NCI-H1092 treated with DMSO at 0.1 percent for 48 hours (cell line): ENCODE measurements around the gene SORCS2.

Source experiments
- DNase-seq: peaks from one replicate; lab custom pipeline; 2025; lab: John Stamatoyannopoulos, UW

SORCS2 gene

DNA sequence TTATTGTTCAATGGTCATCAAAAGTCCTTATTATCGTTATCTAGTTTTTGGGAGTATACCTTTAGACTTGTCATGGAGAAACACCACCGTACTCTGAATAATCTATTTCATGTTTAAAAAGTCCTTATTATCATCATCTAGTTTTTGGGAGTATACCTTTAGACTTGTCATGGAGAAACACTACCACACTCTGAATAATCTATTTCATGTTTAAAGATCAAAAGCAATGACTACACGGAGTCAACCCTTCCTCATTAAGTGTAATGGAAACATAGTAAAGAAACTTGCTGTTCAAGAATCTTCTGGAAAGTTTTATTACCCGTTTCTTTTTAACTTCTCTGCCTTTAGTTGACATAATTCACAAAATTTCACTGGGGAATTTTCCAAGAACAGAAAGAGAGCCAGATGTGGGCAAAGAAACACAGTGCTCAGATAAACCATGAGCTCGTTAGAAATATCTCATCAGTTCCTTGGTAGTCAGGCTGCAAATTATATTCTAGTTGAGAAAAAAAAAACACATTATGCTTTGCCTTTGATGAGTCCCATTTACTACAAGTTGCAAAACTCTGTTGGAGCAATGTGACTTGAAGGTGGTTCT lies 588.5 kb downstream of the SORCS2 start:
- DNase-seq = no peak

DNA sequence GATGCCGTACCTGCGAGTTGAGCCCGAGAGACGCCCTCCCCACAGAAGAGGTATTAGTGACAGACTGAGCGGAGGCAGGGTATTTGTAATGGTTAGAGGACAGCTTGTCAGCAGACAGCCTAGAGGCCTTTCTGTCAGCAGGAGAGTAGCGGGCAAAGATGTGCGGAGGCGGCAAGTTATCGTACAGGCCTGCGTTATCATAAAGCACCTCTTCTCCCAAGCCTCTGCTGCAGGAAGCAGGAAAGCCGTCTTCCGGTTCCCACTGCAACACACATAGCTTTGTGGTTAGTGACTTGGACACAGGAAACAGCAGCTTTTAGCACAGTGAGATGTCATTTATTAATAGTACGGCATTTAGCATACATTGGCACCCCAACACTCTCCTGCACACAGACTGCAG lies 589.0 kb downstream of the SORCS2 start:
- no peak for DNase-seq

DNA sequence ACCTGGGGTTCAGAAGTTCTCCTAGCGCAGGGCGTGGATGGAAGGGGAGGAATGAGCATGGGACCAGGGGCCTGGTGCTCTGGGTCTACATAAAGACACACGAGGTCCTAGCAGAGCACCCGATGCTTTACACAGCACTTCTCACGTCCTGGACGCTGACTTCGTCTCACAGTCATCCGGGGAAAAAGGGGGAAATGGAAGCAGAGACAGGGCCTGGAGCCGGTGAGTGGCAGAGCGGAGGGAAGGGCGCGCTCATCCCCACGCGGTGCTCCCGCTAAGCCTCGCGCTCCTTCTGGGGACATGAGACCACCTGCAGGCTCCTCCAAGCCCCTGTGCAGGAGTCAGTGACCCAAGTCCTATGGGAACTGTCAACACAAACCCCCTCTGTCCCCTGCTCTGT lies 589.7 kb downstream of the SORCS2 start:
- no peak for DNase-seq

DNA sequence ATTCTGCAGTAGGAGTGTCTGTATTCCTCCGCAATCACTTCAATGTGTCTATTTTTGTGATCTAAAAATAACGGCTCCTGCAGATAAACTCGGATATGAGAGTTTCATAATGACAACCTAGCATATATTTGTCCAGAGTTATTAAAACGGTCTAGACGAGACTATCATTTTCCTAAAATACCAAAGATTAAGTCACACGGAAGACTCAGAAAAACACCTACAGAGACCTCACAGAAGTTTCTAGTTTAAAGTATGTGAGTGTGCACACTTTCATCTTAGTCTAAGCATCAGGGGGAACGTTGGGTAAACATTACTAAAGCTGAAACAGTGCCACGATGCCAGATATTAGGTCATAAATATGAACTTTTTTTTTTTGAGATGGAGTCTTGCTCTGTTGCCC lies 590.4 kb downstream of the SORCS2 start:
- DNase-seq = no peak

DNA sequence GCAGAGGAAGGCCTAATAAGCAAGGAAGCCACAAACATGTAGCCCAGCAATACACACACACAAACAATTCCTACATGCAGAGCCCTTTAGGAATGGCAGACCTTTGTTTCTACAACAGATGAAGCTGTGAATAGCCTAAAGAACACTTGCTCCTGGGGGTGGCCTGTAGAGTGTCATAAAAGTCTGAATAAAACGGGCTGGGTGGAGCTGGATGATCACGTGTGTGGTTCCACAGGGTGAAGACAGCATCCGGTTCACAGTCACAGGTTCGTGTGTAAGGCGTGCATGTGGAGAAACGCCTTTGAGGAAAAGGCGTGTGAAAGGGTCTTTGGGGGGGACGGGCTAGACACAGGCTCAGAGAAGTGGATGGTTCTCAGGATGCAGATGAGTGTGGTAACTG lies 591.2 kb downstream of the SORCS2 start:
- DNase-seq = no peak

DNA sequence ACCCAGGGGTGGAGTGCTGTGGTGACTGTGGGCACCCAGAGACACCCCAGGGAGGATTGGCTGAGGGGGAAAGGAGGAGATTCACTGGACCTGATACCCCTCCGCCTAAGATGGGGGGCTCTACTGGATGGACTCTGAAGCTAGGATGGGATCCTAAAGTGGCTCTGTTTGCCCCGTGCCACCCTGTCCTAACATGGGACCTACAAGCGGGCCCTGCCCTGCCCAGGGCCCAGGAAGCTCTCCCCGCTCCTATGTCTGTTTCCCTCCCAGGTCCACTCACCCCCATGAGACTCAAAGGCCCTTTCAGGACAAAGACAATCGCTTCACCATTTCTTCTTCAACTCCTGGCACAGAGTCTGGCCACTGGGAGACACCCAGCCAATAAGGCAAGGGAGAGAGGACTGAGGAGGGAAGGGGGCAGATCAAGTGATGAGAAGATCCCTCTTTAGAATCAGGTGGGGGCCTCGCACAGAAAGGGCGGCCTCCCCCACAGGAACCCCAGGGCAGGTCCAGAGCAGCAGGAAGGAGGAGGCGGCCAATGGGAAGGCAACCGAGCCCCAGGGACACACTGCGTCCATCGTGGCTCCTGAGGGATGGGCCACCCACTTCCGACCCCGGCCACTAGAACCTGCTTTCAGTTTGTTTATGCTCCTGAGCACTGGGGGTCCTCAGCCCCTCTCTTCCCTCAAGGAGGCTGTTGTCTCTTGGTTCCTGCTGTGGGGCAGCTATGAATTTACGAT lies 592.0 kb downstream of the SORCS2 start:
- no peak for DNase-seq

DNA sequence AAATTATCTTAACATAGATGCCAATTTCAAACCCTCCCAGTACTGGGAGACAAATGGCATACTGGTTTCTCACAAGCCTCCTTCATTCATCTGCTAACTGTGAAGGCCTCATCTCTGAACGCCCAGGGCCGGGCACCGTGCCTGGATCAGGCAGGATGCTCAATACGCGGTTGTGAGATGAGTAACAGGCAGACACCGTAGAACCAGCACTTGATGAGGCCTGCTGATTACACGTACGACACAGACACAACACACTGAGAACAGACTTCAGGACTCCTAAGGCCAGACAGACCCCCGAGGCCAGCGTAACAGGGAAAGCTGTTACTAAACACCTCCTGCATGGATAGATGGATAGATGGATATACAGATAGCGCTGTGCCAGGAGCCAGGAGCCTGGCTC lies 592.7 kb downstream of the SORCS2 start:
- no peak for DNase-seq

DNA sequence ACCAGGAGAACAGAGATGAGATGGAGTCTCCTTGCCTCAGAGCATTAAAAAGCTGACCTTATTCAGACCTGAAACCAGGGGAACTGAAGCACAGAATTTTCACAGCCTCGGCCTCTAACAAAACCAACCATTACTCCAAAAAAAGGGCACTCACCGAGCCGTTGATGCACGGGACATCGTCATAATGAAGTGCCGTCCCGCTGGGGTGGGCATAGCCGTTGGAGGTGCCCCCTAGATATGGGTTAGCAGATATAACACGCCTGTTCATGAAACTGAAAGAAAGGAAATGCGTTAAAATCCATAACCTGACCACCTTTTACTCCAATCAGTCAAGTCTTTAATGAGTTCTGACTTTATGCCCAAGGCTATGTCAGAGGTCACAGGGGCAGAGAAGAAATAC lies 593.7 kb downstream of the SORCS2 start:
- no peak for DNase-seq

DNA sequence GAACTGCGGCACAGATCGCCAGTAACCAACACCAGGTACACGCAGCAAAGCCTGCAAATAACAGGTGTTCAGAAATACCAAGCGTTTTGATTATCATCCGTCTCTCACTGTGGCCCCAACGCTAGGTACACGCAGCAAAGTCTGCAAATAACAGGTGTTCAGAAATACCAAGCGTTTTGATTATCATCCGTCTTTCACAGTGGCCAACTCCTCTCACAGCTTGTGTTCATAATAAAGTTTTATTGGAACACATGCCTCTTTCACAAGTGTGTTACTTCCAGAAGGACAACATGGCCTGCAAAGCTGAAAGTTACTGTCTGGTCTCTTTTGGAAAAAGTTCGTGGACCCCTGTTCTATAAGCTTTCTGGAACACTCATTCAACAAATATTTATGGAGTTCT lies 594.2 kb downstream of the SORCS2 start:
- DNase-seq = no peak

DNA sequence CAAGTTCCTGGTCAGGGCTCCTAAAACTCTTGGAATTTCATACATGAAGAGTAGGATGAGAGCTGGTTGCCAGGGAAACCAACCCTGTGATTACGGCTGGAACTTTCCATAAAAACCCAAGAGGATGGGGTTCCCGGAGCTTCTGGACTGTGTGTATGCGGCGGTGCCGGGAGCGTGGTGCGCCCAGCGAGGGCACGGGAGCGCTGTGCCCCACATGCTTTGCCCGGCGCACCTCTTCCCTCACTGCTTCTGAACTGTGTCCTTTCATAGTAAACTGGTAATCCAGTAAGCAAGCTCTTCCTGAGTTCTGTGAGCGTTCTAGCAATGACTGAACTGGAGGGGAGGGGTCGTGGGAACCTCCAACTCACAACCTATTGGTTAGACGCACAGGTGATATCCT lies 594.7 kb downstream of the SORCS2 start:
- no peak for DNase-seq

DNA sequence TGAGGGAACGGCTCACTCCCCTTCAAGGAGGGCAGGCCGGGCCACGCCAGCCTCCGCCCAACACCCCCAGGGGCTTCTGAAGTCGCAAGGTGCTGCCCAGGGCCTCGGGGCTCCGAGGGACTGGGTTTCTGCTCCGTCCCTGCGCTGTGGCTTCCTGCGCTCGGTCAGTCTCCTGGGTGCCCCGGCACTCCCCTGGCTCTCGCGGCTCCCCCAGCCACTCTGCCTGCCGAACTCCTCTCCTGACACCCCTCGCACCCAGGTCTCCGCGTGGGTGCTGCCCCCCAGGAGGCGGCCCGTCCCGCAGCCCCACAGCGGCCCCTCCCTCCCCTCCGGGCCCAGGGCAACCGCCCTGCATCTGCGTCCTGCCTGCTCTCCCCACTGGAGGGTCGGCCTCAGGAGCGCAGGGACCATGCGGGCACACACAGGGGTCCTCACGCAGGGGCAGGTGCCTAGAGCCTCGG lies 595.4 kb downstream of the SORCS2 start:
- no peak for DNase-seq

DNA sequence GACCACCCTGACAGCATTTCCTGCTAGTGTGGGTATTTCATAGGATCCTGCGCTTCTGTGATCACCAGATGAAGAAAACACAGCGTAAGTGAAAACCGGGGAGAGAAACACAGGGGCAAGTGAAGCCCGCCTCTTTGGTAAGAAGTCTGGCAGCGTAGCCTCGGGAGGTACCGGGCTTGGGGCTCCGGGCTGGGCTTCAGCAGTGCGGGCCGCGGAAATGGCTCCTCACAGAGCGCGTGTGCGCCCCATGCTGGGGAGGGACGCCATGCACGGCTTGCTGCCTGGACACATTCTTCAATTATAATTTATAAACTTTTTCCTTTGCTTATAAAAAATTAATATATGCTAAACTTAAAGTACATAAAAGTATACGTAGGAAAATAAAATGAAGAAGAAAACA lies 595.9 kb downstream of the SORCS2 start:
- DNase-seq = no peak

DNA sequence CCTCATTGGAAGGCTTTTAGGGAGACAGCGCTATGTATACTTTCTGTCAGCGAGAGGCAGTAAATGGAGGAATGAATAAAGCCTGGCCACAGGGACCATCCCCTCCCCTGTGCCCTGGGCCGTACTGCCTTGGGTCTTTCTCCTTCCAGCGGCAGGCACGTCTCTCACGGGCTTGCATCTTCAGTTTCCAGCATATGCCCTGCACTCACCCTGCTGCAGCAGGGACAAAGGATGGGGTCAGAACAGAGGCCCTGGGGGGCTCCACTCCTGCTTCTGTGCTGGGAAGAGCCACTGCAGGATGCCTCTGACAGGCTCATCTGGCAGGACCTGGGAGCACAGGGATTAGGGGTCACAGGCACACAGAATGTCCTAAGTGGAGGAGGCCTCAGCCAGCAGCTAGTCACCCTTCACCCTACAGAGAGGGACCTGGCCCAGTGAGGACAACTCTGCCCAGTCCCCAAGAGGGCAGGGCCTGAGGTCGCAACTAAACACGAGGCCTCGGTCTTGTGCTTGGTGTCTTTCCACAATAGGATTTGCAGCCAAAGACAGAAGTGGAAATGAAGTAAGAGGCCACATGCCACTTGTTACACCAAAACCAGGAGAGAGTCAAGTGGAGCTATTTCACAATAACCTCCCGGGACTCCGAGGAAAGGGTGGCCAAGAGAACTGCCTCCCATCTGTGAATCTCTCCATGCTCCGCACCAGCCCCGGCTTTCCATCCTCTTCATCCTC lies 596.5 kb downstream of the SORCS2 start:
- DNase-seq = no peak

DNA sequence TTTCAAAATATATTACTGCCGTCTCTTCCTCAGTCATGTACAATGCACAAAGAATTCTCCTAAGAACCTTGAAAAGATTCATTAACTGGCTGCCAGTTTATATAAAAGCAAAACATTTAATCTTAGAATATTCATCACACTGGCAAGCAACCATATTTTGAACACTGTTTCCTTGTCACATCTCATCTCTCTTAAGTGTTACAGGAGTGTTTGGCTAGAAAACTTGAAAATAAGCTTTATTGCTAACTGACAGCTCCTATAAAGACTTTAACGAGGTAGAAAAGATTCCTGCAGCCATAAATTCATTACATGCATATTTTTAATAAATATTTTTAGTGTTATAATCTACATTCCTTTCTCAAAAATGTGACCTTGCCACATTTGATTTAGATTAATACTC lies 597.7 kb downstream of the SORCS2 start:
- DNase-seq = no peak

DNA sequence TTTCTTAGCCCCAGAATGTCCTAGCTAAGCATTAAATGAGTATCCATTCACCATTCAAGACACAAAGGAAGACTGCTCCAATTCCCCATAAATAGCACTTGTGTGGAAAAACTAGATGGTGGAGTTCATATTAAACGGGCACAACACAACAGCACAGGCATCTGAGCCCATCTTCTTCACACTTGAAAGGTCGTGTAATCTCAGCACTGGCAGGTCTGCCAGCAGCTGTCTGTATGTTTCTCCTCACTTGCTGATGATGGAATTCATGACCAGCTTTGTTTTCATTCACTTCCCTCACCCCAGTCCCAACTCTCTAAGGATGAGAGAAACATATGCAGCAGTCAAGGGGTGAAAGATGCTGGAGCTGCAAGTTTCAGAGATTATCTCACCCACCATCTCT lies 598.7 kb downstream of the SORCS2 start:
- DNase-seq = no peak
